GM23338 (cell line): ENCODE results near the gene SLC25A42. TPM values are rescaled to one million over a fixed set of nuclear protein-coding genes. Genes with fewer than 3 reads are reported as not detected.

Experiments
- ATAC-seq: fragments of 200-7000 bp; cut with Tn5 transposase; 3 replicates; pipeline ENCODE4 v1.9.1; 2020
- DNase-seq: peaks from one replicate; pipeline ENCODE4 v3.0.0-alpha.2; 2015; ENCODE audit warnings: low spot score
- H2AFZ ChIP-seq: fragments of 200-600 bp; sonication (generic); 2 replicates; pipeline ENCODE4 v1.8.0; 2016; ENCODE audit warnings: antibody characterized with exemption, mild to moderate bottlenecking, moderate library complexity
- H3F3A ChIP-seq: fragments of 200-600 bp; sonication (generic); replicated peaks from 2 replicates; pipeline ENCODE4 v1.8.0; 2017; ENCODE audit warnings: antibody characterized with exemption, mixed run types, low read depth
- H3K27ac ChIP-seq: fragments of 200-600 bp; sonication (generic); 2 replicates; pipeline ENCODE4 v1.6.1; 2016; ENCODE audit warnings: low read depth
- H3K27me3 ChIP-seq: fragments of 200-600 bp; sonication (generic); 2 replicates; pipeline ENCODE4 v1.8.0; 2016; ENCODE audit warnings: mild to moderate bottlenecking, mixed run types, moderate library complexity; ENCODE audit not compliant: insufficient read depth
- H3K36me3 ChIP-seq: fragments of 200-600 bp; sonication (generic); 2 replicates; pipeline ENCODE4 v1.8.0; 2016; ENCODE audit warnings: mild to moderate bottlenecking; ENCODE audit not compliant: insufficient read depth
- H3K4me1 ChIP-seq: fragments of 200-600 bp; sonication (generic); 2 replicates; pipeline ENCODE4 v1.8.0; 2016; ENCODE audit warnings: mild to moderate bottlenecking, moderate library complexity; ENCODE audit not compliant: insufficient read depth
- H3K4me2 ChIP-seq: fragments of 200-600 bp; sonication (generic); 2 replicates; pipeline ENCODE4 v1.7.1; 2017; ENCODE audit warnings: mixed run types
- H3K4me3 ChIP-seq: fragments of 200-600 bp; sonication (generic); 2 replicates; pipeline ENCODE4 v1.6.1; 2016; ENCODE audit warnings: mixed run types
- H3K79me2 ChIP-seq: fragments of 200-600 bp; sonication (generic); replicated peaks from 2 replicates; pipeline ENCODE4 v1.8.0; 2017; ENCODE audit warnings: mild to moderate bottlenecking; ENCODE audit not compliant: insufficient read depth
- H3K9me2 ChIP-seq: fragments of 200-600 bp; sonication (generic); 2 replicates; pipeline ENCODE4 v1.8.0; 2017; ENCODE audit not compliant: insufficient read depth
- H4K20me1 ChIP-seq: fragments of 200-600 bp; sonication (generic); replicated peaks from 2 replicates; pipeline ENCODE4 v1.8.0; 2017; ENCODE audit warnings: mild to moderate bottlenecking; ENCODE audit not compliant: insufficient read depth
- H3K27ac Mint-ChIP-seq: 2 replicates; pipeline ENCODE4 v1.8.0; 2020; ENCODE audit warnings: inconsistent platforms, mild to moderate bottlenecking, moderate library complexity, mixed read lengths
- H3K27me3 Mint-ChIP-seq: 3 replicates; pipeline ENCODE4 v1.8.0; 2022; ENCODE audit warnings: low read depth, mild to moderate bottlenecking, moderate library complexity, mixed read lengths, inconsistent platforms; ENCODE audit not compliant: insufficient read depth, poor library complexity
- H3K36me3 Mint-ChIP-seq: 3 replicates; pipeline ENCODE4 v1.8.0; 2021; ENCODE audit warnings: low read depth, mild to moderate bottlenecking, inconsistent platforms, moderate library complexity, mixed read lengths
- H3K4me1 Mint-ChIP-seq: 3 replicates; pipeline ENCODE4 v1.8.0; 2020; ENCODE audit warnings: mild to moderate bottlenecking, inconsistent platforms, mixed read lengths
- H3K4me3 Mint-ChIP-seq: 3 replicates; pipeline ENCODE4 v1.8.0; 2021; ENCODE audit warnings: moderate library complexity, mild to moderate bottlenecking, inconsistent platforms, mixed read lengths
- H3K9me3 Mint-ChIP-seq: 3 replicates; pipeline ENCODE4 v1.8.0; 2020; ENCODE audit warnings: moderate library complexity, mild to moderate bottlenecking, inconsistent platforms, mixed read lengths
- CREB1 ChIP-seq: fragments of 250-450 bp; sonication (Bioruptor Pico); IDR thresholded peaks from 2 replicates; pipeline ENCODE4 v1.5.0; 2020; ENCODE audit warnings: low read depth, mild to moderate bottlenecking, moderate library complexity
- EZH2 ChIP-seq: fragments of 200-600 bp; sonication (generic); IDR thresholded peaks from one replicate; pipeline ENCODE4 v1.8.0; 2017; ENCODE audit warnings: antibody characterized with exemption, mild to moderate bottlenecking, low read depth; ENCODE audit not compliant: unreplicated experiment
- EZH2phosphoT487 ChIP-seq: fragments of 200-600 bp; sonication (generic); IDR thresholded peaks from one replicate; pipeline ENCODE4 v1.8.1; 2018; ENCODE audit warnings: antibody characterized with exemption; ENCODE audit not compliant: unreplicated experiment
- JUNB ChIP-seq: IDR thresholded peaks from one replicate; pipeline ENCODE4 v1.6.1; 2016; ENCODE audit warnings: antibody characterized with exemption; ENCODE audit not compliant: unreplicated experiment
- NANOG ChIP-seq: IDR thresholded peaks from 2 replicates; pipeline ENCODE4 v1.6.1; 2016; ENCODE audit warnings: antibody characterized with exemption, borderline replicate concordance
- POLR2AphosphoS5 ChIP-seq: IDR thresholded peaks from 2 replicates; pipeline ENCODE4 v1.6.1; 2016; ENCODE audit warnings: antibody characterized with exemption, low read depth
- REST ChIP-seq: IDR thresholded peaks from one replicate; pipeline ENCODE4 v1.6.1; 2018; ENCODE audit warnings: antibody characterized with exemption; ENCODE audit not compliant: unreplicated experiment
- STAT1 ChIP-seq: IDR thresholded peaks from one replicate; pipeline ENCODE4 v1.6.1; 2016; ENCODE audit warnings: antibody characterized with exemption; ENCODE audit not compliant: unreplicated experiment
- ZNF114 ChIP-seq: fragments of 250-450 bp; sonication (Bioruptor Pico); IDR thresholded peaks from 2 replicates; pipeline ENCODE4 v1.5.0; 2020; ENCODE audit warnings: mild to moderate bottlenecking, moderate library complexity
- ZNF331 ChIP-seq: fragments of 250-450 bp; sonication (Bioruptor Pico); IDR thresholded peaks from 2 replicates; pipeline ENCODE4 v1.5.0; 2020; ENCODE audit warnings: low read depth, mild to moderate bottlenecking, moderate library complexity
- ZNF462 ChIP-seq: fragments of 250-450 bp; sonication (Bioruptor Pico); IDR thresholded peaks from 2 replicates; pipeline ENCODE4 v1.5.0; 2020; ENCODE audit warnings: mild to moderate bottlenecking, moderate library complexity
- polyA plus RNA-seq: library from polyadenylated mRNA; unstranded; fragments of >200 nt; fragmentation: Nextera tagmentation; extraction: Ambion mirVana; gene quantifications from 2 replicates; pipeline ENCODE4 v1.2.1, GENCODE V29; 2016
- total RNA-seq: library from RNA; depleted of rRNA; stranded (reverse); fragments of >200 nt; shearing (Covaris generic); gene quantifications from 2 replicates; pipeline ENCODE4 v1.2.3, GENCODE V29; 2014
- TF ChIP-seq, protein P1 (sequence below), 2 experiments: fragments of 200-600 bp in 1 of 2; sonication (generic) in 1 of 2; conservative IDR thresholded peaks; 2 replicates each; pipeline versions ENCODE4 v1.5.1 to v1.6.1; 2016 to 2017; ENCODE audit warnings: antibody characterized with exemption in 2 of 2, low read depth in 2 of 2, mild to moderate bottlenecking in 2 of 2, moderate library complexity in 1 of 2
- TF ChIP-seq, protein P2 (sequence below): IDR thresholded peaks from 2 replicates; pipeline ENCODE4 v1.6.1; 2016; ENCODE audit warnings: antibody characterized with exemption

SLC25A42 gene
- total and polyA plus RNA-seq, 2 experiments from 2014 or later: 7.3 to 7.6 TPM

DNA sequence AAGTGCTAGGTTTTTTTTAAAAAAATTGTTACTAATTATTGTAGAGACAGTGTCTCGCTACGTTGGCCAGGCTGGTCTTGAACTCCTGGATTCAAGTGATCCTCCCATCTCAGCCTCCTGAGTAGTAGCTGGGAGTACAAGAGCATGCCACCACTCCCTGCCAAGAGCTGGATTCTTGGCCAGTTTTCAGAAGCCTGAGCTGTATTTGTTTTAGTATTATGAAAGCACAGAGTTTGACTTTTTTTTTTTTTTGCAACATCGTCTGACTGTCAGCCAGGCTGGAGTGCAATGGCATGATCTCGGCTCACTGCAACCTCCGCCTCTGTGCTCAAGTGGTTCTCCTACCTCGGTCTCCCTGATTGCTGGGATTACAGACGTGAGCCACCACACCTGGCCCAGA, 23.4 kb upstream of the SLC25A42 start:
- peaks cover 52% of the 10 kb centered on the region for H4K20me1 ChIP-seq
- H3K27ac Mint-ChIP-seq: no peak overlapping the region

More for the DNA sequence above, 23.4 kb upstream of the SLC25A42 start:
- Mint-ChIP-seq H3K4me3 (no peak overlapping the region), H3K9me3 (peaks cover 22% of the 10 kb centered on the region), H3K36me3 (peaks cover 63% of the 10 kb centered on the region), H3K4me1 (no peaks in the 10 kb centered on the region), H3K27me3 (no peaks in the 10 kb centered on the region)
- Histone ChIP-seq H3K4me2 (no peak overlapping the region), H2AFZ (no peak overlapping the region), H3K27ac (no peak overlapping the region), H3K4me1 (0 out of 2 replicates have a peak, but pooled peaks cover 4% of the 10 kb centered on the region), H3K79me2 (peaks cover 70% of the 10 kb centered on the region), H3K9me2 (no peaks in the 10 kb centered on the region), H3K4me3 (no peak overlapping the region), H3K27me3 (no peaks in the 10 kb centered on the region), H3K36me3 (peaks cover 33% of the 10 kb centered on the region), H3F3A (no peaks in the 10 kb centered on the region)
- ATAC-seq: no peak
- DNase-seq: no peak
- no peak for TF ChIP-seq STAT1
- TF ChIP-seq ZNF114: no peak
- TF ChIP-seq NANOG: no peak
- TF ChIP-seq, protein P1, sequence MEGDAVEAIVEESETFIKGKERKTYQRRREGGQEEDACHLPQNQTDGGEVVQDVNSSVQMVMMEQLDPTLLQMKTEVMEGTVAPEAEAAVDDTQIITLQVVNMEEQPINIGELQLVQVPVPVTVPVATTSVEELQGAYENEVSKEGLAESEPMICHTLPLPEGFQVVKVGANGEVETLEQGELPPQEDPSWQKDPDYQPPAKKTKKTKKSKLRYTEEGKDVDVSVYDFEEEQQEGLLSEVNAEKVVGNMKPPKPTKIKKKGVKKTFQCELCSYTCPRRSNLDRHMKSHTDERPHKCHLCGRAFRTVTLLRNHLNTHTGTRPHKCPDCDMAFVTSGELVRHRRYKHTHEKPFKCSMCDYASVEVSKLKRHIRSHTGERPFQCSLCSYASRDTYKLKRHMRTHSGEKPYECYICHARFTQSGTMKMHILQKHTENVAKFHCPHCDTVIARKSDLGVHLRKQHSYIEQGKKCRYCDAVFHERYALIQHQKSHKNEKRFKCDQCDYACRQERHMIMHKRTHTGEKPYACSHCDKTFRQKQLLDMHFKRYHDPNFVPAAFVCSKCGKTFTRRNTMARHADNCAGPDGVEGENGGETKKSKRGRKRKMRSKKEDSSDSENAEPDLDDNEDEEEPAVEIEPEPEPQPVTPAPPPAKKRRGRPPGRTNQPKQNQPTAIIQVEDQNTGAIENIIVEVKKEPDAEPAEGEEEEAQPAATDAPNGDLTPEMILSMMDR (conservative IDR thresholded peaks at IDR 0.05; ENCODE audit: low read depth in 2 of 2): no peak
- TF ChIP-seq EZH2: no peak
- no peak for TF ChIP-seq ZNF462 (CRISPR knock-in tag)
- TF ChIP-seq, protein P2, sequence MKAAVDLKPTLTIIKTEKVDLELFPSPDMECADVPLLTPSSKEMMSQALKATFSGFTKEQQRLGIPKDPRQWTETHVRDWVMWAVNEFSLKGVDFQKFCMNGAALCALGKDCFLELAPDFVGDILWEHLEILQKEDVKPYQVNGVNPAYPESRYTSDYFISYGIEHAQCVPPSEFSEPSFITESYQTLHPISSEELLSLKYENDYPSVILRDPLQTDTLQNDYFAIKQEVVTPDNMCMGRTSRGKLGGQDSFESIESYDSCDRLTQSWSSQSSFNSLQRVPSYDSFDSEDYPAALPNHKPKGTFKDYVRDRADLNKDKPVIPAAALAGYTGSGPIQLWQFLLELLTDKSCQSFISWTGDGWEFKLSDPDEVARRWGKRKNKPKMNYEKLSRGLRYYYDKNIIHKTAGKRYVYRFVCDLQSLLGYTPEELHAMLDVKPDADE: no peak
- TF ChIP-seq ZNF331 (CRISPR knock-in tag): no peak
- no peak for TF ChIP-seq REST
- TF ChIP-seq CREB1 (CRISPR knock-in tag): no peak
- TF ChIP-seq POLR2AphosphoS5: no peak
- no peak for TF ChIP-seq JUNB
- no peak for TF ChIP-seq EZH2phosphoT487
